ENCODE data around the gene ZBTB21. TPM values are rescaled to one million over a fixed set of nuclear protein-coding genes. Genes with fewer than 3 reads are reported as not detected.

Gene ZBTB21
- total RNA-seq (10 to 100 TPM in 2 of 5 donors, 1 to 10 TPM in 3; 4.3 to 18.7 (median 6.7) TPM), polyA plus RNA-seq (1 to 10 TPM; 1.9 to 4.7 (median 2.4) TPM)
- long read RNA-seq, donor 1 = 0 reads
- long read RNA-seq, donor 2, full-length matches to known transcripts = 6 of 6 reads
- long read RNA-seq, donor 2, partial matches to known transcripts = 0 of 6 reads
- long read RNA-seq, donor 2, other reads (novel, unspliced or antisense) = 0 of 6 reads
- long read RNA-seq, donor 3, full-length matches to known transcripts = 1 of 1 reads
- long read RNA-seq, donor 3, partial matches to known transcripts = 0 of 1 reads
- long read RNA-seq, donor 3, other reads (novel, unspliced or antisense) = 0 of 1 reads
- long read RNA-seq, donor 4 = 0 reads
- long read RNA-seq, donor 5, full-length matches to known transcripts = 3 of 3 reads
- long read RNA-seq, donor 5, partial matches to known transcripts = 0 of 3 reads
- long read RNA-seq, donor 5, other reads (novel, unspliced or antisense) = 0 of 3 reads
- long read RNA-seq, donor 6, full-length matches to known transcripts = 2 of 2 reads
- long read RNA-seq, donor 6, partial matches to known transcripts = 0 of 2 reads
- long read RNA-seq, donor 6, other reads (novel, unspliced or antisense) = 0 of 2 reads
- long read RNA-seq, donor 7, full-length matches to known transcripts = 2 of 2 reads
- long read RNA-seq, donor 7, partial matches to known transcripts = 0 of 2 reads
- long read RNA-seq, donor 7, other reads (novel, unspliced or antisense) = 0 of 2 reads
- long read RNA-seq, donor 8, full-length matches to known transcripts = 3 of 3 reads
- long read RNA-seq, donor 8, partial matches to known transcripts = 0 of 3 reads
- long read RNA-seq, donor 8, other reads (novel, unspliced or antisense) = 0 of 3 reads
- long read RNA-seq, donor 9, full-length matches to known transcripts = 2 of 2 reads
- long read RNA-seq, donor 9, partial matches to known transcripts = 0 of 2 reads
- long read RNA-seq, donor 9, other reads (novel, unspliced or antisense) = 0 of 2 reads
- long read RNA-seq, donor 10, full-length matches to known transcripts = 1 of 1 reads
- long read RNA-seq, donor 10, partial matches to known transcripts = 0 of 1 reads
- long read RNA-seq, donor 10, other reads (novel, unspliced or antisense) = 0 of 1 reads

GRCh38 chr21:42009831-42010506 is at the start of gene ZBTB21:
Gene ZBTB21 (minus strand): TSS chr21:42010360. CDS start chr21:41994095, 16,265 bp downstream.
- peaks cover 5 to 15% (median 14%) of the 10 kb centered on the region in 4 donors for H3K4me1 ChIP-seq
- intact Hi-C loops (cut with DNase I; ENCODE audit: low total_unique reads) = loop anchor here (5.0 kb wide), 1 partner anchor 97 kb away; no protein-coding TSS in a partner anchor
- TF ChIP-seq EP300 (IDR thresholded peaks at IDR 0.05) (no peak), CTCF (IDR thresholded peaks at IDR 0.05) (no peak), POLR2A (IDR thresholded peaks at IDR 0.05) (peak in 2 of 4 donors; percentile 62 to 72), POLR2AphosphoS5 (IDR thresholded peaks at IDR 0.05) (peak; percentile 98)
- no peaks in the 10 kb centered on the region for H3K27me3 ChIP-seq
- peak within 1 kb of the TSS; percentile 71 to 94 (median 87) for H3K4me3 ChIP-seq
- H3K36me3 ChIP-seq = peaks cover 0 to 3% (median 0%) of the 10 kb centered on the region in 4 donors
- peak within 1 kb of the TSS; percentile 97 to 100 (median 98) for H3K27ac ChIP-seq
- no peaks in the 10 kb centered on the region for H3K9me3 ChIP-seq
- DNase-seq = peak; percentile 99
- WGBS, 5 donors = 0 to 2% (median 0%) methylated on average over 42 to 74 of the region's 75 CpGs

GRCh38 chr21:42059721-42060120 is 49.6 kb upstream of the ZBTB21 start:
- peaks cover 0 to 26% (median 4%) of the 10 kb centered on the region in 3 donors for H3K27me3 ChIP-seq
- 75 to 85% (median 79%) methylated on average over 10 of the region's 10 CpGs for WGBS, 5 donors

GRCh38 chr21:42059141-42059540 is 49.0 kb upstream of the ZBTB21 start:
- no peaks in the 10 kb centered on the region for H3K36me3 ChIP-seq
- intact Hi-C loops (cut with DNase I; ENCODE audit: low total_unique reads) = no loop called here
- H3K4me3 ChIP-seq = no peak overlapping the region
- TF ChIP-seq POLR2A (IDR thresholded peaks at IDR 0.05) = no peak
- no peak for DNase-seq
- H3K4me1 ChIP-seq = peaks cover 42 to 59% (median 54%) of the 10 kb centered on the region in 4 donors
- H3K9me3 ChIP-seq = no peaks in the 10 kb centered on the region
- 71 to 93% (median 78%) methylated on average over 1 to 9 of the region's 9 CpGs for WGBS, 5 donors
- peaks cover 0 to 23% (median 4%) of the 10 kb centered on the region in 3 donors for H3K27me3 ChIP-seq
- H3K27ac ChIP-seq = no peak overlapping the region

More at GRCh38 chr21:42059721-42060120, 49.6 kb upstream of the ZBTB21 start:
- intact Hi-C loops (cut with DNase I; ENCODE audit: low total_unique reads) = no loop called here
- no peak for DNase-seq
- TF ChIP-seq EP300 (IDR thresholded peaks at IDR 0.05) (no peak), POLR2A (IDR thresholded peaks at IDR 0.05) (no peak)
- Histone ChIP-seq H3K9me3 (no peaks in the 10 kb centered on the region), H3K4me1 (peaks cover 42 to 64% (median 59%) of the 10 kb centered on the region in 4 donors), H3K36me3 (no peaks in the 10 kb centered on the region), H3K4me3 (no peak overlapping the region), H3K27ac (no peak overlapping the region)

GRCh38 chr21:42058631-42059111 is 48.5 kb upstream of the ZBTB21 start:
- Histone ChIP-seq H3K27me3 (peaks cover 0 to 18% (median 2%) of the 10 kb centered on the region in 3 donors), H3K36me3 (no peaks in the 10 kb centered on the region), H3K27ac (peak overlapping the region in 3 of 5 donors; percentile 45 to 72 (median 60)), H3K4me3 (no peak overlapping the region), H3K4me1 (peaks cover 40 to 54% (median 49%) of the 10 kb centered on the region in 4 donors), H3K9me3 (no peaks in the 10 kb centered on the region)
- 29 to 75% (median 70%) methylated on average over 11 of the region's 11 CpGs for WGBS, 5 donors
- intact Hi-C loops (cut with DNase I; ENCODE audit: low total_unique reads) = no loop called here
- peak in 1 of 2 donors; percentile 49 for DNase-seq
- no peak for TF ChIP-seq POLR2A (IDR thresholded peaks at IDR 0.05)
- TF ChIP-seq EP300 (IDR thresholded peaks at IDR 0.05) = no peak
- TF ChIP-seq CTCF (IDR thresholded peaks at IDR 0.05) = no peak
- no peak for TF ChIP-seq POLR2AphosphoS5 (IDR thresholded peaks at IDR 0.05)

Measured in stomach (tissue), 19 donors.